ENCODE measurements around the gene TFDP2. TPM values are rescaled to one million over a fixed set of nuclear protein-coding genes. Genes with fewer than 3 reads are reported as not detected.

Gene TFDP2
- total RNA-seq, 1 experiment from 2014 or later: 76.0 TPM

- no peaks in the 10 kb centered on the region for H3K27me3 ChIP-seq (ENCODE audit: insufficient read depth, low read length)
- no peak overlapping the region for H2BK120ac ChIP-seq (ENCODE audit: low read depth, low read length, poor library complexity, severe bottlenecking)
- no peak overlapping the region for H3K14ac ChIP-seq (ENCODE audit: insufficient read depth, low read length)
- no peak overlapping the region for H3K4me2 ChIP-seq (ENCODE audit: insufficient read depth, insufficient read length, low read length)
- H3T11ph ChIP-seq (ENCODE audit: low read length): no peak overlapping the region
- Mint-ChIP-seq H3K27ac (no peak overlapping the region; a peak in 1 of 7 replicates), H3K4me1 (peaks cover 9 to 11% of the 10 kb centered on the region in 2 experiments; a peak in 3 of 4 replicates), H3K4me3 (no peak overlapping the region; a peak in 1 of 5 replicates), H3K9me3 (no peaks in the 10 kb centered on the region), H3K27me3 (ENCODE audit: low read depth) (no peaks in the 10 kb centered on the region), H3K36me3 (ENCODE audit: insufficient read depth in 1 of 3, low read depth in 3 of 3) (peaks cover 0 to 2% (median 0%) of the 10 kb centered on the region in 3 experiments; a peak in 3 of 7 replicates)
- H2BK5ac ChIP-seq (ENCODE audit: insufficient read length, low read length): no peak overlapping the region
- H2AFZ ChIP-seq (ENCODE audit: low read length): no peak overlapping the region
- no peak overlapping the region for H3K56ac ChIP-seq (ENCODE audit: insufficient read length, low read depth, low read length)
- H3K23ac ChIP-seq (ENCODE audit: insufficient read length, low read depth, low read length): no peak overlapping the region
- H4K20me1 ChIP-seq (ENCODE audit: control insufficient read depth, insufficient read depth, insufficient read length): no peaks in the 10 kb centered on the region
- H3K4ac ChIP-seq (ENCODE audit: low read depth, low read length): no peak overlapping the region
- no peak for TF ChIP-seq CTCF (conservative IDR thresholded peaks at IDR 0.05)
- no peak overlapping the region for H4K8ac ChIP-seq (replicated peaks; ENCODE audit: insufficient read length, low read depth, low read length)
- no peak overlapping the region for H3K9ac ChIP-seq (ENCODE audit: extremely low read depth, insufficient read length, low read length)
- no peaks in the 10 kb centered on the region for H3K9me3 ChIP-seq (ENCODE audit: control insufficient read depth, low read depth, low read length)
- H3K18ac ChIP-seq (ENCODE audit: insufficient read length, low read depth, low read length): no peak overlapping the region
- no peak overlapping the region for H2BK12ac ChIP-seq (ENCODE audit: insufficient read length, low read depth, low read length)
- H3K79me1 ChIP-seq (ENCODE audit: insufficient read depth, low read depth, low read length, poor library complexity, severe bottlenecking): no peaks in the 10 kb centered on the region
- no peak overlapping the region for H2AK5ac ChIP-seq (ENCODE audit: insufficient read length, low read length)
- no peak overlapping the region for H2BK15ac ChIP-seq (ENCODE audit: low read depth, low read length)
- no peak for DNase-seq
- no peak overlapping the region for H3K27ac ChIP-seq (ENCODE audit: insufficient read length, low read depth, low read length)
- H3K23me2 ChIP-seq (ENCODE audit: insufficient read length, low read depth, low read length, poor library complexity, severe bottlenecking): no peaks in the 10 kb centered on the region
- no peak overlapping the region for H4K91ac ChIP-seq (ENCODE audit: insufficient read length, low read depth, low read length)
- H2BK20ac ChIP-seq (ENCODE audit: low read depth, low read length, poor library complexity, severe bottlenecking): no peak overlapping the region
- no peak overlapping the region for H4K5ac ChIP-seq (ENCODE audit: insufficient read length, low read depth, low read length)
- H3K4me1 ChIP-seq (ENCODE audit: insufficient read depth, low read length): no peaks in the 10 kb centered on the region
- no peaks in the 10 kb centered on the region for H3K79me2 ChIP-seq (ENCODE audit: insufficient read depth, low read length)
- no CpG with 5 or more reads among the region's 6 CpGs for WGBS (ENCODE audit: extremely low coverage, insufficient read length, low lambda C conversion rate)
Measured at GRCh38 chr3:142046320-142047020, 102.9 kb downstream of the TFDP2 start.
